ENCODE data around the gene NDUFS3.

- TF ChIP-seq USF2 (IDR thresholded peaks at IDR 0.05; ENCODE audit: borderline replicate concordance, low read depth, low read length) (no peak), EZH2 (IDR thresholded peaks at IDR 0.05; ENCODE audit: borderline replicate concordance, control insufficient read depth, low read depth, low read length) (no peak), PRDM15 (CRISPR knock-in tag; IDR thresholded peaks at IDR 0.05) (no peak), EP300 (IDR thresholded peaks at IDR 0.05; ENCODE audit: borderline replicate concordance in 1 of 2, control insufficient read depth in 1 of 2, low read depth in 2 of 2, low read length in 2 of 2) (no peak), BHLHE40 (IDR thresholded peaks at IDR 0.05; ENCODE audit: borderline replicate concordance in 1 of 2, low read depth in 2 of 2, low read length in 1 of 2) (no peak), ZNF274 (IDR thresholded peaks at IDR 0.05; ENCODE audit: insufficient read depth, insufficient read length) (no peak), CTCF (IDR thresholded peaks at IDR 0.05 in 2 of 3, conservative IDR thresholded peaks at IDR 0.05 in 1 of 3; ENCODE audit: control insufficient read depth in 2 of 3, extremely low read depth in 1 of 3, insufficient read depth in 1 of 3, low read depth in 3 of 3, low read length in 3 of 3) (no peak)
These were observed 11.3 kb downstream of the NDUFS3 start for GRCh38 chr11:47589977-47590861.
